GM18519 (cell line): ENCODE results near the gene TKTL1.

ENCODE experiments used
- ATAC-seq: cut with Tn5 transposase; IDR thresholded peaks from one replicate; pipeline ENCODE4 v1.9.1; 2021; ENCODE audit warnings: mild to moderate bottlenecking, moderate library complexity; ENCODE audit not compliant: unreplicated experiment, low FRiP score

The TKTL1 gene

DNA sequence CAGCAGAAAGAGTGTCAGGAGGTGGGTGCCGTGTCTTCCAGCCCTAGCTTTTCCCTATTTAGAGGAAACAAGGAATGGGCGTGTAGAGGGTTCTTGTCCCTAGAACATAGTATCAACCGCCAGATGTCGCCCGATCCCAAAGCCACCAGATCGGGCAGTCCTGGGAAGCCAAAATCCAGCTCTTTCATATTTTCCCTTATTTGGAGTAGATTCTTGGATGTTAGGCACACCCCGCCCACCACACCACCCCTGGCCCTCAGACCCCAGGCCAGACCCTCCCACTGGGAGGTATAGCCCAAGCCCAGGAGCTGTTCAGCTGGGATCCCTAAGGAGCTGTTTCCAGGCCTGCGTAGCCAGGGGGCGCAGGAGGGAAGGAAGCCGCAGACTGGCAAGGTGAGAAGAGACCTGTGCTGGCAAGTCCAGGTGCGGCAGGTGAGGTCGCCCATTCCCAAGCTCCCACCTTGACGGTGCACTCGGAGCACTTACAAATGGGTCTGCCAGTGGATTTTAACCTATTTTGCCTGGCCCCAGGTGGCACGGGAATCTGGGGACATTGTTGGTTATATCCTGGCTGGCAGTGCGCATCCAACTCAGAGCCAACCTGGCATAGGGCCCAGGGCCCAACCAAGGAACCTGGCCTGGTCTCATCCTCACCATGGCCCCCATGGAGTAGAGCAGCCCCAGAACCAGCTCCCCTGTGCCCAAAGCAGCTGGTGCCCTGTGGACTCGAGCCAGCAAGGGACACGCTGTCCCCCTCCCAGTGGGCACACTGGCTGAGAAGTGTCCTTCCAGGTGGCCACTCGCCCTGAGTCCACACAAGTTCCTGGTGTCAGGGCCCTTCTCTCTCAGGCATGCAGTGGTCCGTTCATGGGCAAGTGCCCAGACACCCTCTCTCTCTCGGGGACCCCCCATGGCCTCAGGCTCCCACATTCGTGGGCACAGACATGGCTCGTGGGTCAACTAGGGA lies 78.0 kb downstream of the TKTL1 start:
- no peak for ATAC-seq

DNA sequence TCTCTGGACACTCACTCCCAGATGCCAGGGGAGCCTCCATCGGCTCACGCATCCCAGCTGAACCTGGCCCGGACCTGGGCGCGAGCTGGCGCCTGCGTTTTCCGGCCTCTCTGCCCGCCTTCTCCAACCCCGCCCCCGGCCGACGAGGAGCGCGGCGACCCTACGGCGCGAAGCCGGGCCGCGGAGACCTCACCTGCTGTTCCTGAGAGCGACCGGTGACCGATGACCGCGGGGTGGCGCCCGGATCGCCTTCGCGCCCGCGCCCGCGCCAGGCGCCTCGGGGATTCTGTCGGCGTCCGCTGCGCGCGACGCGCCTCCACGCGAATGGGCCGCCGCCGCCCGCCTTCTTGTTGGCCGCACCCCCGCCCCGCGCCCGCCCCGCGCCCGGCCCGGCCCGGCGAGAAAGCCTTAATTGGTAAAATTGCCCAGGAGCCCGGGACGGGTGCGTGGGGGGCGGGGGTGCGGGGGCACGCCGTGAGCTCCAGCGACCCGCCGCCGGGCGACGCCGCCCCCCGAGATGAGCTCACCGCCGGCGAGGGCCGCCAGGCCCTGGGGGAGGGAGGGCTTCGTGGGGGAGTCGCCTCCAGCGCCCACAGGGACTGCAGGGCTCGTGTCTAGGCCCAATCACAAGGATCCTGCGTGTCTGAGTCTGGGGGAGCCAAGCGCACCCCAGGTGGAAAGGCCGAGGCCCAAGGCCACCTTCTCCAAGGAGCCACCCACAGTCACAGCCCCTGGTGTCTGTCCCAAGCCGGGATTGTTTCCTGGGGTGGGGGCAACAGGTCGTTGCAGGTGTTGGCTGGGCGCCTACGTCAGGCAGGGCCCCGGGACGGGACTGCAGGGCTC lies 78.9 kb downstream of the TKTL1 start, which contains the start of gene FLNA:
FLNA (minus strand) TSS at position 322 of the 843 bp plus-strand sequence. CDS start 3,389 bp downstream, outside the sequence.
- ATAC-seq, result no peak

DNA sequence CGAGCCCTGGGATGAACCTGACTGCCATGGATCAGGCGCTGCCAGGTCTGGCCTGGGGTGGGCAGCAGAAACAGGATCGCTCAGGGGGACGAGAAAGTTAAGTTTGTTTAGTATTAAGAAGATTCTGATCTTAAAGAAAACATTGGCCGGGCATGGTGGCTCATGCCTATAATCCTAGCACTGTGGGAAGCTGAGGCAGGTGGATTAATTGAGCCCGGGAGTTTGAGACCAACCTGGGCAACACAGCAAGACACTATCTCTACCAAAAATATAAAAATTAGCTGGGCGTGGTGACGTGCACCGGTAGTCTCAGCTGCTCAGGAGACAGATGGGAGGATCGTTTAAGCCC lies 79.5 kb downstream of the TKTL1 start:
- ATAC-seq, result no peak

DNA sequence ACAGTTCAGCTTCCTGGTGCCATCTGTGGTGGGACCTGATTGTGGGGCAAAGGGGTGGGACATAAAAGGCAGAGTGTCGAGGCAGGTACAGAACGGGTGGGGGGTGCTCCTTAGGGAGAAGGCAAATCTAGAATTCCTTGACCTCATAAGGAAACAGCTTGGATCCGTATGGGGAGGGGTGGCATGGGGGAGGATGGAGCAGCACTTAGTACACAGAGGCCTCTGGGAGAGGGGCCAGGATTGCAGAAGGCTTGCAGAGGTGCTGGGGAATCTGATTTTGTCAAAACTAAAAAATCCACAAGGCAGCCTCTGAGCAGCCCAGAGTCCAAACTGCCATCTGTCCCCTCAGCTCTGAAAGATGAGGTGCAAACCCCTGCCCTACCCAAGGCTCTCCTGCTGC lies 81.2 kb downstream of the TKTL1 start:
- no peak for ATAC-seq

DNA sequence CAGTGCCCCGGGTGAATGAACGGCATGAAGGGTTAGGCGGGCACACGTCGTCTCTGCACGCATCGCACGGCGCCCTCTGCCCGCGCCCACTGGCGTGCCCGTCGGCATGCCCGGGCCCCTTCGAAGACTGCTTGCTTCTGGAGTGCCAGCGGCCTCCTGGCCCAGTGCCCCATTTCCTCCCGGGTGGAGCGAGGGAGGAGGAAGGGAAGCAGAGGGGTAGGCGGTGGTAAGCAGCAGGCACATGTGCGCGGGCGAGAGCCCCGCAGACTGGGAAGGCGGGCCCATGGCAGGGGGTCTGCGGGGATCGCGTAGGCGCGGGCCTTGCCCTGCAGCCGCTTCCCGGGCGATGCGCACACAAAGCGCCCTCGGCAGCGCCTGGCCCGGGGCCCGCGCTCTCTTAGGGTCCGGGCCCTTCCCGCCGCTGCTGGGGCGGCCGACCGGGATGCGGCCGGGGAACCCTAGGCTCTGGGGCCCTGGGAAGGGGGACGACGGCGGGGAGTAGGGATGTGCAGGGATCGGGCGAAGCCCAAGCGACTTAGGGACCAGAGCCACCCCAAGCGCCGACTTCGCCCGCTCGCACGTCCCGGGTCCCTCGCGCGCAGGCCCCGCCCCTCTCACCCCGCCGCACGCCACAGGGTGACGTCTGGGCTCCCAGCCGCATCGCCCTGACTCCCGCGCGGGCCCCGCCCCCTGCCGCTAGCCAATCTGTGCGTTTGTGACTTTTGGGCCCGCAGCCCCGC lies 82.6 kb downstream of the TKTL1 start:
- ATAC-seq, result no peak

DNA sequence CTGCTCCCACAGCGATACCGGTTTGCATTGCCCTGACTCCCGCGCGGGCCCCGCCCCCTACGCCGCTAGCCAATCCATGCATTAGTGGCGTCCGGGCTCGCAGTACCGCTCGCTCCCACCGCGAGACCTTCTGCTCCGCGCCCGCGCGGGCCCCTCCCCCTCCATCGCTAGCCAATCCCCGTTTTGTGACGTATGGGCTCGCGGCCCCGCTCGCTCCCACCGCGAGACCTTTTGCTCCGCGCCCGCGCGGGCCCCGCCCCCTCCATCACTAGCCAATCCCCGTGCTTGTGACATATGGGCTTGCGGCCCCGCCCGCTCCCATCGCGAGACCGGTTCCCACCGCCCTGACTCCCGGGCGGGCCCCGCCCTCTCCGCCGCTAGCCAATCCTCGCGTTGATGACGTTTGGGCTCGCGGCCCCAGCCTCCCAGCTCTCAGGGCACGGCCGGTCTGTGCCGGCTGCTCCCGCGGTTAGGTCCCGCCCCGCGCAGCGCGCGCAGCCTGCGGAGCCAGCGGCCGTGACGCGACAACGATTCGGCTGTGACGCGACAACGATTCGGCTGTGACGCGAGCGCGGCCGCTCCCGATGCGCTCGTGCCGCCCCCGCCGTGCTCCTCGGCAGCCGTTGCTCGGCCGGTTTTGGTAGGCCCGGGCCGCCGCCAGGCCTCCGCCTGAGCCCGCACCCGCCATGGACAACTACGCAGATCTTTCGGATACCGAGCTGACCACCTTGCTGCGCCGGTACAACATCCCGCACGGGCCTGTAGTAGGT lies 83.4 kb downstream of the TKTL1 start, which contains the start of gene EMD:
EMD (plus strand) TSS at position 497 of the 770 bp plus-strand sequence; CDS start at position 687, 190 bp downstream.
- ATAC-seq, result peak; percentile 66

DNA sequence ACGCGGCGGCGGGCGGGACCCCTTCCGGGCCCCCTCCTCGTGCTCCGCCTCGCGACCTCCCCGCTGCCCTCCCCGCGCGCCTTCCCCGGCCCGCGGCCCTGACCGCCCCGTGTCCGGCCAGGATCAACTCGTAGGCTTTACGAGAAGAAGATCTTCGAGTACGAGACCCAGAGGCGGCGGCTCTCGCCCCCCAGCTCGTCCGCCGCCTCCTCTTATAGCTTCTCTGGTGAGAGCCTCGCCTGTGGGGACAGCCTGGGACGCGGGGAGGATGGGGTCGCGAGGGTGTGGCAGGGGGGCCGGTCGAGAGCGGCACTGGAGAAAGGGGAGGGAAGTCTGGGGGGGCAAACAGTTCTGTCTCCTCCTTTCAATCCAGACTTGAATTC lies 84.0 kb downstream of the TKTL1 start:
- ATAC-seq, result no peak
